Panc1 (cell line): ENCODE results near the gene CEP68. TPM values are rescaled to one million over a fixed set of nuclear protein-coding genes. Genes with fewer than 3 reads are reported as not detected.

Experiments
- ATAC-seq: fragments of 200-7000 bp; cut with Tn5 transposase; 2 replicates; pipeline ENCODE4 v1.9.1; 2020; ENCODE audit warnings: mild to moderate bottlenecking, moderate library complexity
- BruUV-seq: library from RNA; stranded (reverse); fragments of 400-500 nt; replicated peaks from 2 replicates; lab custom pipeline; 2021; lab: Mats Ljungman, UMichigan
- CTCF ChIA-PET: fragments of 300-600 bp; sonication (Branson Sonifier 250); formaldehyde crosslinking; loops from one replicate; lab custom pipeline; 2022; ENCODE audit warnings: antibody characterized with exemption; lab: Charles Lee
- POLR2A ChIA-PET: fragments of 300-600 bp; sonication (Branson Sonifier 250); formaldehyde crosslinking; loops from one replicate; lab custom pipeline; 2022; ENCODE audit warnings: antibody characterized with exemption; lab: Charles Lee
- DNase-seq: peaks from one replicate; pipeline ENCODE4 v3.0.0-alpha.2; 2010; ENCODE audit warnings: low read depth, low spot score
- H3K27ac ChIP-seq: 2 replicates; pipeline ENCODE4 v1.5.1; 2011; ENCODE audit warnings: mild to moderate bottlenecking, low read length, inconsistent platforms
- H3K27me3 ChIP-seq: fragments of 200-500 bp; sonication (Bioruptor generic); 2 replicates; pipeline ENCODE4 v1.6.0; 2014; ENCODE audit warnings: low read length, inconsistent platforms; ENCODE audit not compliant: control insufficient read depth, insufficient read depth
- H3K36me3 ChIP-seq: fragments of 200-500 bp; sonication (Bioruptor generic); 2 replicates; pipeline ENCODE4 v1.5.1; 2014; ENCODE audit warnings: inconsistent platforms, mild to moderate bottlenecking, low read length, moderate library complexity; ENCODE audit not compliant: control insufficient read depth, insufficient read depth
- H3K4me1 ChIP-seq: 2 replicates; pipeline ENCODE4 v1.5.1; 2011; ENCODE audit warnings: inconsistent platforms, mild to moderate bottlenecking, low read length, moderate library complexity; ENCODE audit not compliant: control insufficient read depth, insufficient read depth
- H3K4me3 ChIP-seq, 2 experiments: 2 replicates each; pipeline ENCODE4 v1.5.1; 2011 to 2012; ENCODE audit warnings: low read depth in 2 of 2, low read length in 2 of 2, mild to moderate bottlenecking in 2 of 2, inconsistent platforms in 1 of 2, moderate library complexity in 1 of 2
- H3K9me3 ChIP-seq: fragments of 200-500 bp; sonication (Bioruptor generic); 2 replicates; pipeline ENCODE4 v1.5.1; 2014; ENCODE audit warnings: low read depth, mild to moderate bottlenecking, inconsistent platforms, low read length, moderate library complexity; ENCODE audit not compliant: control insufficient read depth, insufficient read depth
- CTCF ChIP-seq: fragments of 450-650 bp; IDR thresholded peaks from 2 replicates; pipeline ENCODE4 v1.5.1; 2017; ENCODE audit warnings: mild to moderate bottlenecking
- POLR2AphosphoS5 ChIP-seq: IDR thresholded peaks from 2 replicates; pipeline ENCODE4 v1.6.1; 2012; ENCODE audit warnings: mild to moderate bottlenecking, low read depth, low read length, moderate library complexity
- SIN3A ChIP-seq: IDR thresholded peaks from 2 replicates; pipeline ENCODE4 v1.6.1; 2012; ENCODE audit warnings: low read depth, mild to moderate bottlenecking, low read length, moderate library complexity, borderline replicate concordance; ENCODE audit not compliant: insufficient read depth
- TCF7L2 ChIP-seq: IDR thresholded peaks from 2 replicates; pipeline ENCODE4 v1.6.1; 2011; ENCODE audit warnings: mild to moderate bottlenecking, low read depth, low read length, inconsistent platforms
- in situ Hi-C: cut with HindIII; loops from 2 replicates; pipeline ENCODE4 v1.10.0; 2016; ENCODE audit warnings: low sequenced_read_pairs, low pct_unique_long_range_greater_than_20kb
- intact Hi-C: fragments of 100-400 bp; cut with micrococcal nuclease; formaldehyde crosslinking; loops from one replicate; pipeline ENCODE4 v1.10.0; 2022; ENCODE audit not compliant: unreplicated experiment
- total RNA-seq: library from RNA; stranded (reverse); gene quantifications from one replicate; pipeline ENCODE4 v1.2.1, GENCODE V29; 2021; ENCODE audit not compliant: unreplicated experiment
- TF ChIP-seq, protein P1 (sequence below), 2 experiments: IDR thresholded peaks; 2 replicates each; pipeline ENCODE4 v1.6.1; 2011 to 2012; ENCODE audit warnings: low read depth in 2 of 2, control low read depth in 1 of 2, low read length in 1 of 2, mild to moderate bottlenecking in 1 of 2, moderate library complexity in 1 of 2; ENCODE audit not compliant: insufficient read depth in 1 of 2

CEP68 gene
- total RNA-seq, 1 experiment from 2014 or later = 13.3 TPM

DNA sequence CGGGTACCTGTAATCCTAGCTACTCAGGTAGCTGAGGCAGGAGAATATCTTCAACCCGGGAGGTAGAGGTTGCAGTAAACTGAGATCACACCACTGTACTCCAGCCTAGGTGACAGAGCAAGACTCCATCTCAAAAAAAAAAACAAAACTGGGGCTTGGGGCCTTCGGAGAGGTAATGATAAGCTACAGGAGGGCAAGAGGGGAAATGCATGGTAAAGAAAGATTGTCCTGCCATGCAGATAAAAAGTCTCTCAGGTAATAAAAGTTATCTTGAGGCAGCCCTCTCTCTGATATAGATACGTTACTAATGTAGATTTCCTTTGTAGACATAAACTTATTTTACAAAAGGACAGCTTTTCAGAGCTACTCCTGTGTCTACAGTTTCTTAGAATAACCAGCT lies 77.4 kb downstream of the CEP68 start:
- CTCF ChIA-PET = no interaction called here
- H3K36me3 ChIP-seq = no peaks in the 10 kb centered on the region; the same call in 1 of the 2 replicates
- ATAC-seq (no peak), DNase-seq (no peak)
- H3K9me3 ChIP-seq = no peaks in the 10 kb centered on the region
- TF ChIP-seq, protein P1, sequence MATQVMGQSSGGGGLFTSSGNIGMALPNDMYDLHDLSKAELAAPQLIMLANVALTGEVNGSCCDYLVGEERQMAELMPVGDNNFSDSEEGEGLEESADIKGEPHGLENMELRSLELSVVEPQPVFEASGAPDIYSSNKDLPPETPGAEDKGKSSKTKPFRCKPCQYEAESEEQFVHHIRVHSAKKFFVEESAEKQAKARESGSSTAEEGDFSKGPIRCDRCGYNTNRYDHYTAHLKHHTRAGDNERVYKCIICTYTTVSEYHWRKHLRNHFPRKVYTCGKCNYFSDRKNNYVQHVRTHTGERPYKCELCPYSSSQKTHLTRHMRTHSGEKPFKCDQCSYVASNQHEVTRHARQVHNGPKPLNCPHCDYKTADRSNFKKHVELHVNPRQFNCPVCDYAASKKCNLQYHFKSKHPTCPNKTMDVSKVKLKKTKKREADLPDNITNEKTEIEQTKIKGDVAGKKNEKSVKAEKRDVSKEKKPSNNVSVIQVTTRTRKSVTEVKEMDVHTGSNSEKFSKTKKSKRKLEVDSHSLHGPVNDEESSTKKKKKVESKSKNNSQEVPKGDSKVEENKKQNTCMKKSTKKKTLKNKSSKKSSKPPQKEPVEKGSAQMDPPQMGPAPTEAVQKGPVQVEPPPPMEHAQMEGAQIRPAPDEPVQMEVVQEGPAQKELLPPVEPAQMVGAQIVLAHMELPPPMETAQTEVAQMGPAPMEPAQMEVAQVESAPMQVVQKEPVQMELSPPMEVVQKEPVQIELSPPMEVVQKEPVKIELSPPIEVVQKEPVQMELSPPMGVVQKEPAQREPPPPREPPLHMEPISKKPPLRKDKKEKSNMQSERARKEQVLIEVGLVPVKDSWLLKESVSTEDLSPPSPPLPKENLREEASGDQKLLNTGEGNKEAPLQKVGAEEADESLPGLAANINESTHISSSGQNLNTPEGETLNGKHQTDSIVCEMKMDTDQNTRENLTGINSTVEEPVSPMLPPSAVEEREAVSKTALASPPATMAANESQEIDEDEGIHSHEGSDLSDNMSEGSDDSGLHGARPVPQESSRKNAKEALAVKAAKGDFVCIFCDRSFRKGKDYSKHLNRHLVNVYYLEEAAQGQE (IDR thresholded peaks at IDR 0.05; ENCODE audit: insufficient read depth in 1 of 2, low read depth in 2 of 2, low read length in 1 of 2) = no peak
- no peak for TF ChIP-seq SIN3A
- no peak for TF ChIP-seq CTCF
- no peak for TF ChIP-seq POLR2AphosphoS5
- no peak for TF ChIP-seq TCF7L2
- in situ Hi-C loops = no loop called here
- no peak overlapping the region for H3K27ac ChIP-seq
- intact Hi-C loops = no loop called here
- no peaks in the 10 kb centered on the region for H3K4me1 ChIP-seq
- POLR2A ChIA-PET = interaction anchor here (0.5 to 0.8 kb wide), 2 partner anchors 23 to 37 kb away, joined by 5 to 6 read pairs; no protein-coding TSS in a partner anchor
- BruUV-seq = no TSS peak
- no peak overlapping the region for H3K4me3 ChIP-seq
- H3K27me3 ChIP-seq = no peaks in the 10 kb centered on the region

DNA sequence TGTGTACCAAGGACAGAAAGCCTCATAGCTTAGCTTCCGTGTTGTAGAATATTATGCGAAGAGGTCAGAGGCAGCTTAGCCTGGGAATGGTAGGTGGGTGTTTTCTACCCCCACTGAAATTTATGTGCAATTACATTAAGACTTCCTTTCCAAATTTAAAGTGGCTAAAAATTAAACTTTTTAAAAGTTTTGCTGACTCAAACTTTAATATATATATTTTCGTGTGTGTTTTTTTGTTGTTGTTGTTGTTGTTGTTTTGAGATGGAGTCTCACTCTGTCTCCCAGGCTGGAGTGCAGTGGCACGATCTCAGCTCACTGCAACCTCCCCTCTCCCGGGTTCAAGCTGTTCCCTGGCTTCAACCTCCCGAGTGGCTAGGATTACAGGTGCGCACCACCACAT lies 77.9 kb downstream of the CEP68 start:
- in situ Hi-C loops (no loop called here), intact Hi-C loops (no loop called here)
- H3K4me3 ChIP-seq = no peak overlapping the region
- POLR2A ChIA-PET = interaction anchor here (0.5 to 0.8 kb wide), 3 partner anchors 13 to 328 kb away, joined by 3 to 6 read pairs (median 4); no protein-coding TSS in a partner anchor
- no peak for DNase-seq
- no peaks in the 10 kb centered on the region; the same call in 1 of the 2 replicates for H3K36me3 ChIP-seq
- H3K27me3 ChIP-seq = no peaks in the 10 kb centered on the region
- no peaks in the 10 kb centered on the region for H3K9me3 ChIP-seq
- CTCF ChIA-PET = no interaction called here
- no peak for ATAC-seq
- TF ChIP-seq, protein P1 (IDR thresholded peaks at IDR 0.05; ENCODE audit: insufficient read depth in 1 of 2, low read depth in 2 of 2, low read length in 1 of 2) = no peak
- TF ChIP-seq POLR2AphosphoS5 (no peak), CTCF (no peak), TCF7L2 (no peak), SIN3A (no peak)
- no TSS peak for BruUV-seq
- H3K27ac ChIP-seq = no peak overlapping the region
- H3K4me1 ChIP-seq = no peaks in the 10 kb centered on the region
